GM21786 (cell line): ENCODE data around the gene MAJIN.
"Not testable (repeated sequence)": the region's sequence is repeated elsewhere in the genome, so short reads cannot be mapped to it uniquely, and the experiment has no call there.

ENCODE experiments used
- ATAC-seq: cut with Tn5 transposase; IDR thresholded peaks from one replicate; pipeline ENCODE4 v1.9.1; 2021; ENCODE audit not compliant: unreplicated experiment

Gene MAJIN

GRCh38 chr11:64990222-64990923 is 18.5 kb upstream of the MAJIN start:
- ATAC-seq, result no peak

- no peak for ATAC-seq
Measured at GRCh38 chr11:64989416-64989815, 17.5 kb upstream of the MAJIN start.

- ATAC-seq, result no peak
Measured at GRCh38 chr11:64987998-64988854, 16.3 kb upstream of the MAJIN start.

GRCh38 chr11:64983339-64983738 is 11.4 kb upstream of the MAJIN start:
- not testable (repeated sequence) for ATAC-seq

- ATAC-seq, result no peak
Measured at GRCh38 chr11:64976651-64977050, 4.7 kb upstream of the MAJIN start.

GRCh38 chr11:64974124-64974523 is 2.2 kb upstream of the MAJIN start:
- ATAC-seq, result no peak

GRCh38 chr11:64970731-64971151 is 1.2 kb downstream of the MAJIN start:
- no peak for ATAC-seq

GRCh38 chr11:64969209-64969608 is 2.7 kb downstream of the MAJIN start:
- ATAC-seq, result no peak

- ATAC-seq, result no peak
Measured at GRCh38 chr11:64967375-64967774, 4.5 kb downstream of the MAJIN start.

- no peak for ATAC-seq
Measured at GRCh38 chr11:64963072-64963631, 8.8 kb downstream of the MAJIN start.

GRCh38 chr11:64960719-64961118 is 11.2 kb downstream of the MAJIN start:
- no peak for ATAC-seq

- no peak for ATAC-seq
Measured at GRCh38 chr11:64959498-64959897, 12.4 kb downstream of the MAJIN start.

GRCh38 chr11:64954201-64954600 is 17.7 kb downstream of the MAJIN start:
- no peak for ATAC-seq

GRCh38 chr11:64951529-64951928 is 20.4 kb downstream of the MAJIN start:
- no peak for ATAC-seq

- ATAC-seq, result no peak
Measured at GRCh38 chr11:64947208-64947814, 24.6 kb downstream of the MAJIN start.

- no peak for ATAC-seq
Measured at GRCh38 chr11:64936539-64936938, 35.4 kb downstream of the MAJIN start.

GRCh38 chr11:64935359-64936081 is 36.4 kb downstream of the MAJIN start, which contains the start of gene GPHA2:
TSS of gene GPHA2 (minus strand) at chr11:64935893. CDS start at chr11:64935460, 433 bp downstream.
- no peak for ATAC-seq

- no peak for ATAC-seq
Measured at GRCh38 chr11:64934682-64935358, 37.1 kb downstream of the MAJIN start.

- ATAC-seq, result no peak
Measured at GRCh38 chr11:64933935-64934681, 37.8 kb downstream of the MAJIN start.
